AG04449 (cell line): ENCODE results near the gene PDGFB.

Source experiments
- CTCF ChIA-PET: fragments of 350-600 bp; formaldehyde crosslinking; extraction: SDS; loops from one replicate; lab custom pipeline; 2021; ENCODE audit warnings: antibody characterized with exemption; lab: Yijun Ruan, JAX
- POLR2A ChIA-PET: fragments of 400-600, 350-600 bp; formaldehyde crosslinking; extraction: SDS; loops from one replicate; lab custom pipeline; 2020; ENCODE audit warnings: antibody characterized with exemption, inconsistent platforms; lab: Yijun Ruan, JAX
- DNase-seq: peaks from one replicate; pipeline ENCODE4 v3.0.0-alpha.2; 2010; ENCODE audit warnings: low read depth, low spot score
- H3K4me3 ChIP-seq: 2 replicates; pipeline ENCODE4 v1.5.1; 2011; ENCODE audit warnings: low read depth, mild to moderate bottlenecking, control low read depth, low read length
- TF ChIP-seq, protein P1 (sequence below): IDR thresholded peaks from one replicate; pipeline ENCODE4 v1.5.1; 2011; ENCODE audit warnings: mild to moderate bottlenecking, moderate library complexity, low read length, control low read depth, inconsistent platforms; ENCODE audit not compliant: insufficient read depth; ENCODE audit errors: missing control alignments

The PDGFB gene

DNA sequence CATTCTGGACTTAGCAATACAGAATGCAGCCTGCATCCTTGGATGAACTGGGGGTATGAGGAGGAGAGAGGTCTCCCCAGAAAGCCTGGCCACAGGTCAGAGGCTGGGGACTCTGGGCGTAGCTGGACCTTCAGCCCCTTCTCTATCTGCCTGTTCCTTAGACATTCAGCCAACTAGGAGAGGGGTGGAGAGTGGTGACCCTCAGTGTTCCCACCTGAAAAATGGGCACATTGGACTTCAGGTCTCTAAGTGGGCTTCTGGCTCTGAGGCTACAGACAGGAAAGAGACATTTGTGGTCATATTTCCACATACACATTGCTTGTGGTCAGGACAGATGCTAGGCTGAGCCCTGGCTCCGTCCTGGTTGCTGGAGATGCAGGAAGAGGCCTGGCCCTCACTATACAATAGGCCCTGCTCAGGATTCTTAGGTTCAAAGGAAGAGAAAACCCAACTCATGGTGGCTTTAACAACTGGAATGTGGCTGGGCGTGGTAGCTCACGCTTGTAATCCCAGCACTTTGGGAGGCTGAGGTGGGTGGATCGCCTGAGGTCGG, 62.2 kb downstream of the PDGFB start:
- H3K4me3 ChIP-seq = no peak overlapping the region
- TF ChIP-seq, protein P1, sequence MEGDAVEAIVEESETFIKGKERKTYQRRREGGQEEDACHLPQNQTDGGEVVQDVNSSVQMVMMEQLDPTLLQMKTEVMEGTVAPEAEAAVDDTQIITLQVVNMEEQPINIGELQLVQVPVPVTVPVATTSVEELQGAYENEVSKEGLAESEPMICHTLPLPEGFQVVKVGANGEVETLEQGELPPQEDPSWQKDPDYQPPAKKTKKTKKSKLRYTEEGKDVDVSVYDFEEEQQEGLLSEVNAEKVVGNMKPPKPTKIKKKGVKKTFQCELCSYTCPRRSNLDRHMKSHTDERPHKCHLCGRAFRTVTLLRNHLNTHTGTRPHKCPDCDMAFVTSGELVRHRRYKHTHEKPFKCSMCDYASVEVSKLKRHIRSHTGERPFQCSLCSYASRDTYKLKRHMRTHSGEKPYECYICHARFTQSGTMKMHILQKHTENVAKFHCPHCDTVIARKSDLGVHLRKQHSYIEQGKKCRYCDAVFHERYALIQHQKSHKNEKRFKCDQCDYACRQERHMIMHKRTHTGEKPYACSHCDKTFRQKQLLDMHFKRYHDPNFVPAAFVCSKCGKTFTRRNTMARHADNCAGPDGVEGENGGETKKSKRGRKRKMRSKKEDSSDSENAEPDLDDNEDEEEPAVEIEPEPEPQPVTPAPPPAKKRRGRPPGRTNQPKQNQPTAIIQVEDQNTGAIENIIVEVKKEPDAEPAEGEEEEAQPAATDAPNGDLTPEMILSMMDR = no peak
- ChIA-PET POLR2A (no interaction called here), CTCF (interaction anchor here (1.9 to 2.6 kb wide), 3 partner anchors 10 to 13 kb away, joined by 4 to 7 read pairs (median 6); no protein-coding TSS in a partner anchor)
- DNase-seq = no peak

- DNase-seq = no peak
- no peak overlapping the region for H3K4me3 ChIP-seq
- ChIA-PET POLR2A (no interaction called here), CTCF (interaction anchor here (1.9 to 2.6 kb wide), 2 partner anchors 10 to 12 kb away, joined by 4 to 7 read pairs; no protein-coding TSS in a partner anchor)
- TF ChIP-seq, protein P1 = no peak
Measured at GRCh38 chr22:39181778-39182177, 63.0 kb downstream of the PDGFB start.

DNA sequence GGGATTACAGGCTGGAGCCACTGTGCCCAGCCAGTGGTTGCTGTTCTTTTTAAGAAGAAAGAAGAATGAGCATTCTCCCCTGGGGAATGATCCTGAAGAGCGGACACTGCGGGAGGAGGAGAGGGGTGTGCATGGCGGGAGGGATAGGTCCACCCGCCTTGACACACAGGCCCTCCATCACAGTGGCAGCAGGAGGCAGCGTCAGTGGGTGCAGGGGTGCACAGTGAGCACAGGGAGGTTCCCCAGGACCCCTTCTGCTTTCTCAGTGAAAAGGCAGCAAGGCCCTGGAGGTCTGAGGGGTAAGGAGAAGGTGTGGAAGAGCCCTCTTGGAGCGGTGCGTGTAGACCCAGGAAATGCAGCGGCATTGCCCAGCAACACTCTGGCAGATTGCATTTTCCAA, 63.4 kb downstream of the PDGFB start:
- ChIA-PET CTCF (interaction anchor here (1.9 to 2.6 kb wide), 2 partner anchors 10 to 11 kb away, joined by 4 to 7 read pairs; no protein-coding TSS in a partner anchor), POLR2A (no interaction called here)
- DNase-seq = no peak
- TF ChIP-seq, protein P1 = no peak
- no peak overlapping the region for H3K4me3 ChIP-seq

- ChIA-PET POLR2A (no interaction called here), CTCF (interaction anchor here (0.8 to 1.7 kb wide), 2 partner anchors 9 to 131 kb away, joined by 3 to 8 read pairs; no protein-coding TSS in a partner anchor)
- H3K4me3 ChIP-seq = no peak overlapping the region
- DNase-seq = no peak
- TF ChIP-seq, protein P1 = no peak
Measured at GRCh38 chr22:39179841-39180335, 64.9 kb downstream of the PDGFB start.

DNA sequence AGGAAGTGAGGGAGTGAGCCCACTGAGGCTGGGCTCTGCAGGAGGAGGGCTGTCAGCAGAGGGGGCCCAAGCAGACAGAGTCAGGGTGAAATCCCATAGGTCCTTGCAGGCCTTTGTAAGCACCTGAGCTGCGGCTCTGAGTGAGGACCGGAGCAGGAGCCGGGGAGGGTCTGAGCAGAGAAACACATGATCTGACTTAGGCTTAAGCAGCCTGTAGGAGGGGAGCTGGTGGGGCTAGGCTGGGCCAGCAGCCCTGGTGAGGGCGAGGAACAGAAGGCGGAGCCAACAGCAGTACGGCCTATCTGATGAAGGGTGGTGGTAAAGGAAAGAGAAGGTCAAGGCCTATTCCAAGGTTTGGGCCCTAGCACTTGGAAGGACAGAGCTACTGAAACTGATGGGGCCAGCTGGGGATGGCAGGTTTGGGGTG, 65.4 kb downstream of the PDGFB start:
- CTCF ChIA-PET = interaction anchor here (0.7 to 1.7 kb wide), 4 partner anchors 9 to 206 kb away, joined by 3 to 8 read pairs (median 3); no protein-coding TSS in a partner anchor
- POLR2A ChIA-PET = no interaction called here
- no peak for DNase-seq
- no peak overlapping the region for H3K4me3 ChIP-seq
- TF ChIP-seq, protein P1 = no peak
